Activated CD4-positive, alpha-beta T cell treated with anti-CD3 and anti-CD28 coated beads, Interleukin-2, amount 50 U/mL, for 1 hour (primary cell): ENCODE results near the gene BOLA2B.
"Not testable (repeated sequence)": the region's sequence is repeated elsewhere in the genome, so short reads cannot be mapped to it uniquely, and the experiment has no call there.

ENCODE experiments used
- DNase-seq: peaks from one replicate; pipeline ENCODE4 v3.0.0-alpha.2; 2020

The BOLA2B gene

GRCh38 chr16:30193615-30194014 lies at the start of gene BOLA2B, which contains the start of gene SLX1A:
BOLA2B (minus strand) TSS chr16:30193666; CDS start chr16:30193595, 71 bp downstream.
SLX1A (plus strand) TSS chr16:30193875; CDS start chr16:30194085, 210 bp downstream.
- not testable (repeated sequence) for DNase-seq

GRCh38 chr16:30217082-30217481 lies 23.6 kb upstream of the BOLA2B start:
- not testable (repeated sequence) for DNase-seq

GRCh38 chr16:30211414-30211813 lies 17.9 kb upstream of the BOLA2B start:
- DNase-seq = not testable (repeated sequence)

GRCh38 chr16:30209032-30209431 lies 15.6 kb upstream of the BOLA2B start:
- DNase-seq = peak; percentile 50

GRCh38 chr16:30207063-30207704 lies 13.7 kb upstream of the BOLA2B start:
- not testable (repeated sequence) for DNase-seq

- not testable (repeated sequence) for DNase-seq
Measured at GRCh38 chr16:30206252-30206651, 12.8 kb upstream of the BOLA2B start.

- peak; percentile 7 for DNase-seq
Measured at GRCh38 chr16:30205541-30206236, 12.2 kb upstream of the BOLA2B start.

- DNase-seq = not testable (repeated sequence)
Measured at GRCh38 chr16:30199608-30200343, 6.3 kb upstream of the BOLA2B start.

- DNase-seq = not testable (repeated sequence)
Measured at GRCh38 chr16:30199049-30199448, 5.6 kb upstream of the BOLA2B start, which contains the start of gene SULT1A3. SULT1A3 (plus strand) TSS chr16:30199255; CDS start chr16:30200729, 1,474 bp downstream.

- not testable (repeated sequence) for DNase-seq
Measured at GRCh38 chr16:30197001-30197400, 3.5 kb upstream of the BOLA2B start.

GRCh38 chr16:30194172-30194925 lies 883 bp upstream of the BOLA2B start:
- DNase-seq = not testable (repeated sequence)

GRCh38 chr16:30193098-30193497 lies 368 bp downstream of the BOLA2B start:
- not testable (repeated sequence) for DNase-seq

- DNase-seq = not testable (repeated sequence)
Measured at GRCh38 chr16:30191158-30191557, 2.3 kb downstream of the BOLA2B start.

- no peak for DNase-seq
Measured at GRCh38 chr16:30187971-30188561, 5.4 kb downstream of the BOLA2B start.

- DNase-seq = no peak
Measured at GRCh38 chr16:30187556-30187865, 6.0 kb downstream of the BOLA2B start.

- peak; percentile 91 for DNase-seq
Measured at GRCh38 chr16:30186782-30187555, 6.5 kb downstream of the BOLA2B start.

- peak; percentile 22 for DNase-seq
Measured at GRCh38 chr16:30186444-30186781, 7.1 kb downstream of the BOLA2B start.

- DNase-seq = peak; percentile 76
Measured at GRCh38 chr16:30185683-30186421, 7.6 kb downstream of the BOLA2B start.

- DNase-seq = peak; percentile 19
Measured at GRCh38 chr16:30184891-30185682, 8.4 kb downstream of the BOLA2B start.
